HG03354 (cell line): ENCODE results near the gene GYG2.
"Not testable (repeated sequence)": the region's sequence is repeated elsewhere in the genome, so short reads cannot be mapped to it uniquely, and the experiment has no call there.

Experiments
- ATAC-seq: cut with Tn5 transposase; IDR thresholded peaks from one replicate; pipeline ENCODE4 v1.9.1; 2021; ENCODE audit warnings: mild to moderate bottlenecking; ENCODE audit not compliant: unreplicated experiment, poor library complexity, severe bottlenecking

The GYG2 gene

GRCh38 chrX:2897690-2898623 lies 69.2 kb downstream of the GYG2 start:
- ATAC-seq, result peak; percentile 64

GRCh38 chrX:2898846-2899512 lies 70.2 kb downstream of the GYG2 start:
- ATAC-seq, result no peak

GRCh38 chrX:2901367-2902036 lies 72.8 kb downstream of the GYG2 start:
- ATAC-seq, result no peak

GRCh38 chrX:2902841-2903240 lies 74.1 kb downstream of the GYG2 start:
- ATAC-seq, result no peak

- ATAC-seq, result no peak
Observed at GRCh38 chrX:2903366-2903765, 74.6 kb downstream of the GYG2 start.

GRCh38 chrX:2907295-2907694 lies 78.6 kb downstream of the GYG2 start:
- no peak for ATAC-seq

GRCh38 chrX:2908125-2908685 lies 79.5 kb downstream of the GYG2 start:
- ATAC-seq, result no peak

GRCh38 chrX:2910109-2910508 lies 81.4 kb downstream of the GYG2 start:
- no peak for ATAC-seq

- ATAC-seq, result no peak
Observed at GRCh38 chrX:2913118-2913517, 84.4 kb downstream of the GYG2 start.

- no peak for ATAC-seq
Observed at GRCh38 chrX:2917767-2918166, 89.0 kb downstream of the GYG2 start.

- ATAC-seq, result no peak
Observed at GRCh38 chrX:2921193-2921592, 92.5 kb downstream of the GYG2 start.

- no peak for ATAC-seq
Observed at GRCh38 chrX:2921750-2922149, 93.0 kb downstream of the GYG2 start.

- no peak for ATAC-seq
Observed at GRCh38 chrX:2924151-2924550, 95.4 kb downstream of the GYG2 start.

- not testable (repeated sequence) for ATAC-seq
Observed at GRCh38 chrX:2926255-2926654, 97.5 kb downstream of the GYG2 start.

GRCh38 chrX:2926664-2927275 lies 98.0 kb downstream of the GYG2 start:
- no peak for ATAC-seq

- ATAC-seq, result no peak
Observed at GRCh38 chrX:2928191-2928582, 99.5 kb downstream of the GYG2 start.

GRCh38 chrX:2928583-2929434 lies 100.1 kb downstream of the GYG2 start, which contains the start of gene ARSD:
Gene ARSD (minus strand): TSS chrX:2929339. CDS start chrX:2929275, 64 bp downstream.
- ATAC-seq, result peak; percentile 89

GRCh38 chrX:2931155-2931554 lies 102.4 kb downstream of the GYG2 start:
- ATAC-seq, result no peak

GRCh38 chrX:2931612-2932011 lies 102.9 kb downstream of the GYG2 start:
- no peak for ATAC-seq
